OCI-LY7 (cell line): ENCODE data around the gene PKD1. TPM values are rescaled to one million over a fixed set of nuclear protein-coding genes. Genes with fewer than 3 reads are reported as not detected.
A peak's percentile ranks its signal among the peaks of the same experiment; 100 is the strongest.

Source experiments
- BruUV-seq: library from RNA; stranded (reverse); fragments of 400-500 nt; replicated peaks from 2 replicates; lab custom pipeline; 2021; lab: Mats Ljungman, UMichigan
- CTCF ChIA-PET: fragments of 300-600 bp; sonication (Branson Sonifier 250); formaldehyde crosslinking; loops from one replicate; lab custom pipeline; 2022; ENCODE audit warnings: antibody characterized with exemption; ENCODE audit not compliant: unreplicated experiment; lab: Charles Lee
- POLR2A ChIA-PET: fragments of 300-600 bp; sonication (Branson Sonifier 250); formaldehyde crosslinking; loops from one replicate; lab custom pipeline; 2022; ENCODE audit warnings: antibody characterized with exemption; lab: Charles Lee
- DNase-seq: peaks from one replicate; pipeline ENCODE4 v3.0.0-alpha.2; 2015; ENCODE audit warnings: low spot score
- H2AFZ ChIP-seq: fragments of 200-600 bp; sonication (generic), shearing (Covaris generic); 2 replicates; pipeline ENCODE4 v1.6.1; 2014; ENCODE audit warnings: mild to moderate bottlenecking, antibody characterized with exemption, low read length, moderate library complexity
- H3K27ac ChIP-seq: fragments of 200-600 bp; sonication (generic); 2 replicates; pipeline ENCODE4 v1.5.1; 2014; ENCODE audit warnings: mixed run types, low read depth, mild to moderate bottlenecking, moderate library complexity, low read length, inconsistent platforms; ENCODE audit not compliant: poor library complexity, severe bottlenecking
- H3K36me3 ChIP-seq: fragments of 200-600 bp; sonication (generic); 2 replicates; pipeline ENCODE4 v1.6.1; 2014; ENCODE audit warnings: mild to moderate bottlenecking, antibody characterized with exemption, low read length, moderate library complexity, mixed read lengths; ENCODE audit not compliant: insufficient read depth
- H3K4me1 ChIP-seq: fragments of 200-600 bp; sonication (generic); 2 replicates; pipeline ENCODE4 v1.5.1; 2014; ENCODE audit warnings: mild to moderate bottlenecking, low read length; ENCODE audit not compliant: insufficient read depth, poor library complexity, severe bottlenecking
- H3K4me2 ChIP-seq: fragments of 200-600 bp; sonication (generic); 2 replicates; pipeline ENCODE4 v1.6.1; 2014; ENCODE audit warnings: mild to moderate bottlenecking, low read length
- H3K4me3 ChIP-seq: fragments of 200-600 bp; sonication (generic); 2 replicates; pipeline ENCODE4 v1.5.1; 2014; ENCODE audit warnings: mild to moderate bottlenecking, low read depth, low read length; ENCODE audit not compliant: poor library complexity, severe bottlenecking
- H3K79me2 ChIP-seq: fragments of 200-600 bp; sonication (generic); 2 replicates; pipeline ENCODE4 v1.6.1; 2016; ENCODE audit warnings: low read depth, mild to moderate bottlenecking, low read length, moderate library complexity, mixed read lengths; ENCODE audit not compliant: insufficient read depth
- H3K9me2 ChIP-seq: fragments of 200-600 bp; sonication (generic); 2 replicates; pipeline ENCODE4 v1.6.1; 2016; ENCODE audit warnings: mild to moderate bottlenecking, low read length, mixed read lengths; ENCODE audit not compliant: insufficient read depth
- H3K9me3 ChIP-seq: fragments of 200-600 bp; sonication (generic); 2 replicates; pipeline ENCODE4 v1.6.1; 2014; ENCODE audit warnings: mild to moderate bottlenecking, mixed run types, low read length, mixed read lengths
- H4K20me1 ChIP-seq: fragments of 200-600 bp; sonication (generic); 2 replicates; pipeline ENCODE4 v1.6.1; 2014; ENCODE audit warnings: mild to moderate bottlenecking, antibody characterized with exemption, low read length, moderate library complexity, mixed read lengths; ENCODE audit not compliant: insufficient read depth
- CTCF ChIP-seq: fragments of 200-600 bp; sonication (generic); conservative IDR thresholded peaks from 2 replicates; pipeline ENCODE4 v1.5.1; 2014; ENCODE audit warnings: mild to moderate bottlenecking, antibody characterized with exemption, low read length, moderate library complexity, mixed read lengths
- EZH2phosphoT487 ChIP-seq: fragments of 200-600 bp; sonication (generic); IDR thresholded peaks from 2 replicates; pipeline ENCODE4 v1.6.1; 2018; ENCODE audit warnings: low read depth, borderline replicate concordance, mild to moderate bottlenecking, mixed run types, antibody characterized with exemption, low read length, moderate library complexity, mixed read lengths
- intact Hi-C: fragments of 100-400 bp; cut with micrococcal nuclease; formaldehyde crosslinking; loops from one replicate; pipeline ENCODE4 v1.10.0; 2022; ENCODE audit not compliant: unreplicated experiment
- total RNA-seq, 2 experiments: library from RNA; depleted of rRNA in 1 of 2; stranded (reverse); fragments of >200 nt in 1 of 2; shearing (Covaris generic) in 1 of 2; gene quantifications; 2 replicates each; pipeline ENCODE4 v1.2.3, GENCODE V29; 2014 to 2022

The PKD1 gene
- total RNA-seq, 2 experiments from 2014 or later, result 87.4 to 112 TPM

GRCh38 chr16:2152695-2153506 lies 17.2 kb upstream of the PKD1 start:
- peak; percentile 71 for DNase-seq
- peak overlapping the region; percentile 100 for H3K4me2 ChIP-seq
- ChIA-PET CTCF (no interaction called here), POLR2A (interaction anchor here (0.7 to 1.0 kb wide), 2 partner anchors 99 to 182 kb away, joined by 3 to 5 read pairs; partner anchors contain the start of gene ECI1)
- peaks cover 44% of the 10 kb centered on the region for H3K36me3 ChIP-seq
- no peaks in the 10 kb centered on the region for H3K9me3 ChIP-seq
- peaks cover 45% of the 10 kb centered on the region for H3K79me2 ChIP-seq
- H2AFZ ChIP-seq, result no peak overlapping the region
- H3K9me2 ChIP-seq, result no peaks in the 10 kb centered on the region
- H3K27ac ChIP-seq, result peak overlapping the region; percentile 83
- H4K20me1 ChIP-seq, result peaks cover 17% of the 10 kb centered on the region
- intact Hi-C loops, result loop anchor here (5.0 to 10.0 kb wide), 2 partner anchors 69 to 272 kb away; partner anchors contain the start of genes CCNF and E4F1
- H3K4me1 ChIP-seq, result peaks cover 62% of the 10 kb centered on the region
- peak overlapping the region; percentile 81 for H3K4me3 ChIP-seq
- no TSS peak for BruUV-seq
- TF ChIP-seq EZH2phosphoT487 (no peak), CTCF (0 out of 2 replicates have a peak, but pooled peaks have one; percentile 42)

- intact Hi-C loops, result loop anchor here (5.0 to 10.0 kb wide), 2 partner anchors 71 to 273 kb away; partner anchors contain the start of genes CCNF and E4F1
- H2AFZ ChIP-seq, result no peak overlapping the region
- peak; percentile 53 for DNase-seq
- peaks cover 31% of the 10 kb centered on the region for H3K79me2 ChIP-seq
- BruUV-seq, result no TSS peak
- H3K9me2 ChIP-seq, result no peaks in the 10 kb centered on the region
- peaks cover 11% of the 10 kb centered on the region; the same call in 1 of the 2 replicates for H4K20me1 ChIP-seq
- H3K36me3 ChIP-seq, result peaks cover 44% of the 10 kb centered on the region
- peak overlapping the region; percentile 83 for H3K27ac ChIP-seq
- H3K4me2 ChIP-seq, result peak overlapping the region; percentile 100
- H3K4me1 ChIP-seq, result peaks cover 54% of the 10 kb centered on the region
- H3K4me3 ChIP-seq, result peak overlapping the region; percentile 81
- POLR2A ChIA-PET, result interaction anchor here (0.6 kb wide), 1 partner anchor 211 kb away, joined by 4 read pairs; no protein-coding TSS in a partner anchor
- no peak for TF ChIP-seq CTCF
- no peak for TF ChIP-seq EZH2phosphoT487
- no peaks in the 10 kb centered on the region for H3K9me3 ChIP-seq
- CTCF ChIA-PET, result interaction anchor here (0.7 kb wide), 1 partner anchor 11 kb away, joined by 3 read pairs; no protein-coding TSS in a partner anchor
Observed at GRCh38 chr16:2151188-2152091, 15.7 kb upstream of the PKD1 start.
